ENCODE measurements around the gene FICD.
"Not testable (repeated sequence)": the region's sequence is repeated elsewhere in the genome, so short reads cannot be mapped to it uniquely, and the experiment has no call there.

FICD gene

GRCh38 chr12:108538146-108538545, 23.1 kb downstream of the FICD start:
- no peak for DNase-seq (ENCODE audit: low spot score)

GRCh38 chr12:108538616-108539195, 23.6 kb downstream of the FICD start:
- no peak for DNase-seq (ENCODE audit: low spot score)

GRCh38 chr12:108542320-108542719, 27.2 kb downstream of the FICD start:
- no peak for DNase-seq (ENCODE audit: low spot score)

GRCh38 chr12:108543652-108544051, 28.6 kb downstream of the FICD start:
- no peak for DNase-seq (ENCODE audit: low spot score)

GRCh38 chr12:108547686-108548085, 32.6 kb downstream of the FICD start:
- DNase-seq (ENCODE audit: low spot score), result no peak

GRCh38 chr12:108548954-108549521, 34.0 kb downstream of the FICD start:
- no peak for DNase-seq (ENCODE audit: low spot score)

- no peak for DNase-seq (ENCODE audit: low spot score)
Observed at GRCh38 chr12:108551535-108551934, 36.5 kb downstream of the FICD start.

- no peak for DNase-seq (ENCODE audit: low spot score)
Observed at GRCh38 chr12:108553799-108554198, 38.7 kb downstream of the FICD start.

GRCh38 chr12:108555383-108555782, 40.3 kb downstream of the FICD start:
- DNase-seq (ENCODE audit: low spot score), result not testable (repeated sequence)

GRCh38 chr12:108559007-108559655, 44.1 kb downstream of the FICD start:
- no peak for DNase-seq (ENCODE audit: low spot score)

- no peak for DNase-seq (ENCODE audit: low spot score)
Observed at GRCh38 chr12:108559748-108560147, 44.7 kb downstream of the FICD start.

GRCh38 chr12:108560321-108560721, 45.2 kb downstream of the FICD start:
- no peak for DNase-seq (ENCODE audit: low spot score)

GRCh38 chr12:108560752-108561719, 46.0 kb downstream of the FICD start, which contains the start of gene SART3:
Gene SART3, minus strand, starts transcription at chr12:108561173. Its CDS starts 19 bp downstream, at chr12:108561154.
- peak; percentile 83 for DNase-seq (ENCODE audit: low spot score)

GRCh38 chr12:108561852-108562347, 46.8 kb downstream of the FICD start:
- no peak for DNase-seq (ENCODE audit: low spot score)

- peak; percentile 98 for DNase-seq (ENCODE audit: low spot score)
Observed at GRCh38 chr12:108562348-108563135, 47.5 kb downstream of the FICD start, which contains the start of gene ISCU. Gene ISCU, plus strand, starts transcription at chr12:108562596. Its CDS starts 27 bp downstream, at chr12:108562623.

- peak; percentile 87 for DNase-seq (ENCODE audit: low spot score)
Observed at GRCh38 chr12:108563136-108563803, 48.2 kb downstream of the FICD start.

- DNase-seq (ENCODE audit: low spot score), result no peak
Observed at GRCh38 chr12:108563804-108564151, 48.7 kb downstream of the FICD start.

GRCh38 chr12:108564724-108565123, 49.6 kb downstream of the FICD start:
- DNase-seq (ENCODE audit: low spot score), result no peak

- no peak for DNase-seq (ENCODE audit: low spot score)
Observed at GRCh38 chr12:108565146-108565545, 50.1 kb downstream of the FICD start.

GRCh38 chr12:108565976-108566375, 50.9 kb downstream of the FICD start:
- DNase-seq (ENCODE audit: low spot score), result peak; percentile 80

- DNase-seq (ENCODE audit: low spot score), result no peak
Observed at GRCh38 chr12:108566452-108566851, 51.4 kb downstream of the FICD start.
